ENCODE results near the gene GPR31.
"Not testable (repeated sequence)": the region's sequence is repeated elsewhere in the genome, so short reads cannot be mapped to it uniquely, and the experiment has no call there.

Gene GPR31

GRCh38 chr6:167157863-167158262 lies at the start of gene GPR31:
Gene GPR31, minus strand, starts transcription at chr6:167157980. Its CDS starts 149 bp downstream, at chr6:167157831.
- no peak for DNase-seq (ENCODE audit: low read depth, low spot score)
- no peak within 1 kb of the TSS for H3K27ac ChIP-seq

GRCh38 chr6:167207527-167207926 lies 49.7 kb upstream of the GPR31 start:
- DNase-seq (ENCODE audit: low read depth, low spot score): no peak
- no peak overlapping the region for H3K27ac ChIP-seq

GRCh38 chr6:167205316-167205715 lies 47.5 kb upstream of the GPR31 start:
- DNase-seq (ENCODE audit: low read depth, low spot score); H3K27ac ChIP-seq: not testable (repeated sequence)

GRCh38 chr6:167204059-167204348 lies 46.2 kb upstream of the GPR31 start:
- DNase-seq (ENCODE audit: low read depth, low spot score); H3K27ac ChIP-seq: not testable (repeated sequence)

GRCh38 chr6:167203261-167204058 lies 45.7 kb upstream of the GPR31 start:
- H3K27ac ChIP-seq; DNase-seq (ENCODE audit: low read depth, low spot score): not testable (repeated sequence)

GRCh38 chr6:167202613-167203012 lies 44.8 kb upstream of the GPR31 start:
- H3K27ac ChIP-seq; DNase-seq (ENCODE audit: low read depth, low spot score): not testable (repeated sequence)

- no peak overlapping the region for H3K27ac ChIP-seq
- DNase-seq (ENCODE audit: low read depth, low spot score): no peak
Observed at GRCh38 chr6:167200806-167201205, 43.0 kb upstream of the GPR31 start.

GRCh38 chr6:167195941-167196610 lies 38.3 kb upstream of the GPR31 start:
- DNase-seq (ENCODE audit: low read depth, low spot score); H3K27ac ChIP-seq: not testable (repeated sequence)

- not testable (repeated sequence) for H3K27ac ChIP-seq; DNase-seq (ENCODE audit: low read depth, low spot score)
Observed at GRCh38 chr6:167193515-167194125, 35.8 kb upstream of the GPR31 start.

GRCh38 chr6:167191043-167191583 lies 33.3 kb upstream of the GPR31 start:
- DNase-seq (ENCODE audit: low read depth, low spot score); H3K27ac ChIP-seq: not testable (repeated sequence)

GRCh38 chr6:167187275-167187674 lies 29.5 kb upstream of the GPR31 start:
- not testable (repeated sequence) for DNase-seq (ENCODE audit: low read depth, low spot score); H3K27ac ChIP-seq

GRCh38 chr6:167185101-167185500 lies 27.3 kb upstream of the GPR31 start:
- H3K27ac ChIP-seq; DNase-seq (ENCODE audit: low read depth, low spot score): not testable (repeated sequence)

- DNase-seq (ENCODE audit: low read depth, low spot score); H3K27ac ChIP-seq: not testable (repeated sequence)
Observed at GRCh38 chr6:167182913-167183314, 25.1 kb upstream of the GPR31 start.

GRCh38 chr6:167181351-167181750 lies 23.6 kb upstream of the GPR31 start:
- H3K27ac ChIP-seq; DNase-seq (ENCODE audit: low read depth, low spot score): not testable (repeated sequence)

GRCh38 chr6:167180086-167180485 lies 22.3 kb upstream of the GPR31 start:
- DNase-seq (ENCODE audit: low read depth, low spot score); H3K27ac ChIP-seq: not testable (repeated sequence)

- DNase-seq (ENCODE audit: low read depth, low spot score); H3K27ac ChIP-seq: not testable (repeated sequence)
Observed at GRCh38 chr6:167178896-167179655, 21.3 kb upstream of the GPR31 start.

- DNase-seq (ENCODE audit: low read depth, low spot score); H3K27ac ChIP-seq: not testable (repeated sequence)
Observed at GRCh38 chr6:167177271-167177670, 19.5 kb upstream of the GPR31 start.

- DNase-seq (ENCODE audit: low read depth, low spot score); H3K27ac ChIP-seq: not testable (repeated sequence)
Observed at GRCh38 chr6:167172011-167172410, 14.2 kb upstream of the GPR31 start.

- not testable (repeated sequence) for H3K27ac ChIP-seq; DNase-seq (ENCODE audit: low read depth, low spot score)
Observed at GRCh38 chr6:167171300-167171699, 13.5 kb upstream of the GPR31 start.

GRCh38 chr6:167169867-167170266 lies 12.1 kb upstream of the GPR31 start:
- not testable (repeated sequence) for DNase-seq (ENCODE audit: low read depth, low spot score); H3K27ac ChIP-seq

Data from epithelial cell of prostate (primary cell).